GM12891 (cell line): ENCODE results near the gene ATXN7.

Experiments used
- PAX5 ChIP-seq: IDR thresholded peaks from 2 replicates; pipeline ENCODE4 v1.6.1; 2011; ENCODE audit warnings: low read length, moderate library complexity, mild to moderate bottlenecking; ENCODE audit not compliant: insufficient read depth, severe bottlenecking
- POLR2A ChIP-seq: IDR thresholded peaks from 2 replicates; pipeline ENCODE4 v1.6.1; 2011; ENCODE audit warnings: low read depth, low read length, control low read depth
- POLR2AphosphoS5 ChIP-seq: IDR thresholded peaks from 2 replicates; pipeline ENCODE4 v1.6.1; 2011; ENCODE audit warnings: low read depth, low read length, control low read depth
- POU2F2 ChIP-seq: IDR thresholded peaks from 2 replicates; pipeline ENCODE4 v1.6.1; 2011; ENCODE audit warnings: low read depth, mild to moderate bottlenecking, control low read depth, low read length, moderate library complexity
- SPI1 ChIP-seq: IDR thresholded peaks from 2 replicates; pipeline ENCODE4 v1.6.1; 2011; ENCODE audit warnings: low read depth, low read length, control low read depth
- TAF1 ChIP-seq: IDR thresholded peaks from 2 replicates; pipeline ENCODE4 v1.6.1; 2011; ENCODE audit warnings: low read depth, low read length, control low read depth

DNA sequence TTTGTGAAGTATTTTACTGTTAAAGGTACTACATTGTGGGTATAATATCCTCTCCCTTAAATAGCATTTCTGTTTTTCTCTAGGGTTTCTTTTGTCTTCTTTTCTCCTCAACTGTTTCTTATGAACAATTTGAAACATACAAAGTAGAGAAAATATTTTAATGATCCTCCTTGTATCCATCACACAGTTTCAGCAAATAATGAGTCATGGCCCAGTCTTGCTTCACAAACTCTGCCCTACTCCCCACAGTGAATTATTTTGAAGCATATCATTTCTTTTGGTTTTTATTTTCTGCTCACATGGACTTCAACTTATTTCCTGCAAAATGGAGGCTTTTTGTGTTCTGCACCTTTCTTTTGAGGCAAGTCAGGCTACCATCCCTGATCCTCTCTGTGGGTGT, 54.7 kb downstream of the ATXN7 start:
- TF ChIP-seq POLR2A (no peak), POLR2AphosphoS5 (no peak), TAF1 (no peak), SPI1 (no peak), PAX5 (no peak), POU2F2 (no peak)
